NCI-H446 treated with DMSO at 0.1 percent for 48 hours (cell line): ENCODE data around the gene SYNE4.

Experiments
- DNase-seq: peaks from one replicate; lab custom pipeline; 2025; lab: John Stamatoyannopoulos, UW

The SYNE4 gene

DNA sequence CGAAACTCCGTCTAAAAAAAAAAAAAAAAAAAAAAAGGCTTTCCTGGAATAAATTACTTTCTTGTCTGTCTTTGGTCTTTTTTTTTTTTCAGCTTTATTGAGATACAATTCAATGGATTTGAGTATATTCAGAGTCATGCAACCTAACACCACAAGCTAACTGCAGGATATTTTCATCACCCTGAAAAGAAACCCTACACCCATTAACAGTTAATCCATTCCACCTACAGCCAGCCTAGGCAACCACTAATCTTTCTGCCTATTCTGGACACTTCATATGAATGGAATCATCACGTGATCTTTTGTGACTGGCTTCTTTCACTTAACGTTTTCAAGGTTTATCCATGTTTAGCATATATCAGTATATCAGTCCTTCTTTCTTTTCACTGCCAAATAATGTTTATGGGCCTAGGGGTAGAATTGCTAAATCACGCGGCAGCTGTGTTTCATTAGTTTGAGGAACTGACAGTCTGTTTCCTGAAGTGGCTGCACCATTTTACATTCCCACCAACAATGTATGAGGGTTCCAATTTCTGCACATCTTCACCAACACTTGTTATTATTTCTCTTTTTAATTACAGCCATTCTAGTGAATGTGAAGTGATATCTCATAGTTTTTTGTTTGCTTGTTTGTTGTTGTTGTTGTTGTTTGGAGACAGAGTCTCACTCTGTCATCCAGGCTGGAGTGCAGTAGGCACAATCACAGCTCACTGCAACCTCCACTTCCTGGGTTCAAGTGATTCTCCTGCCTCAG is 52.6 kb downstream of the SYNE4 start:
- no peak for DNase-seq
